OCI-LY3 (cell line): Measurements from ENCODE around the gene MEX3B.

Experiments used
- H2AFZ ChIP-seq: fragments of 200-600, 300-600 bp; shearing (Covaris generic); 2 replicates; pipeline ENCODE4 v1.6.0; 2014; ENCODE audit warnings: antibody characterized with exemption, low read depth, low read length
- H3K27ac ChIP-seq: fragments of 200-600, 300-600 bp; sonication (generic); 2 replicates; pipeline ENCODE4 v1.5.1; 2014; ENCODE audit warnings: mild to moderate bottlenecking, low read length, moderate library complexity, mixed read lengths
- H3K27me3 ChIP-seq: fragments of 200-600, 300-600 bp; sonication (generic); 2 replicates; pipeline ENCODE4 v1.6.1; 2014; ENCODE audit warnings: low read depth, low read length, mixed read lengths
- H3K36me3 ChIP-seq: fragments of 200-600, 300-600 bp; sonication (generic); replicated peaks from 2 replicates; pipeline ENCODE3; 2014; ENCODE audit warnings: low read depth, low read length, mixed read lengths
- H3K4me1 ChIP-seq: fragments of 300-600, 200-600 bp; sonication (generic); 2 replicates; pipeline ENCODE4 v1.6.1; 2014; ENCODE audit warnings: low read length, mixed read lengths
- H3K4me2 ChIP-seq: fragments of 200-600, 300-600 bp; sonication (generic); 2 replicates; pipeline ENCODE4 v1.6.1; 2014; ENCODE audit warnings: low read length, mixed read lengths
- H3K4me3 ChIP-seq: fragments of 300-600, 200-600 bp; sonication (generic); 2 replicates; pipeline ENCODE4 v1.5.1; 2014; ENCODE audit warnings: antibody characterized with exemption, mild to moderate bottlenecking, low read length, moderate library complexity
- H3K79me2 ChIP-seq: fragments of 300-600, 200-600 bp; shearing (Covaris generic); 2 replicates; pipeline ENCODE4 v1.6.1; 2014; ENCODE audit warnings: mild to moderate bottlenecking, low read length, mixed read lengths
- H3K9ac ChIP-seq: fragments of 300-600, 200-600 bp; shearing (Covaris generic); 2 replicates; pipeline ENCODE4 v1.6.0; 2014; ENCODE audit warnings: mild to moderate bottlenecking, low read length, moderate library complexity
- H3K9me3 ChIP-seq: fragments of 200-600, 300-600 bp; shearing (Covaris generic); 2 replicates; pipeline ENCODE4 v1.6.1; 2014; ENCODE audit warnings: low read length, mixed read lengths; ENCODE audit not compliant: insufficient read depth
- H4K20me1 ChIP-seq: fragments of 200-600, 300-600 bp; sonication (generic); 2 replicates; pipeline ENCODE4 v1.6.1; 2016; ENCODE audit warnings: low read length, mixed read lengths; ENCODE audit not compliant: insufficient read depth
- CTCF ChIP-seq: fragments of 200-600, 300-600 bp; sonication (generic); IDR thresholded peaks from 2 replicates; pipeline ENCODE4 v1.5.1; 2014; ENCODE audit warnings: antibody characterized with exemption, low read length, low read depth
- EZH2phosphoT487 ChIP-seq: fragments of 200-600 bp; shearing (Covaris generic); IDR thresholded peaks from 2 replicates; pipeline ENCODE4 v1.6.1; 2018; ENCODE audit warnings: antibody characterized with exemption, mixed run types, low read depth

The MEX3B gene

GRCh38 chr15:82047453-82048400 is 1.9 kb upstream of the MEX3B start:
- Histone ChIP-seq H3K79me2 (no peaks in the 10 kb centered on the region), H3K9me3 (no peaks in the 10 kb centered on the region), H3K4me2 (peak overlapping the region; percentile 75), H3K27me3 (peaks cover 37% of the 10 kb centered on the region), H3K27ac (no peak overlapping the region), H2AFZ (peak overlapping the region; percentile 93), H3K4me3 (peak overlapping the region; percentile 89), H3K36me3 (no peaks in the 10 kb centered on the region), H3K9ac (peak overlapping the region; percentile 22; the same call in 1 of the 2 replicates), H4K20me1 (no peaks in the 10 kb centered on the region), H3K4me1 (peaks cover 4% of the 10 kb centered on the region; the same call in 1 of the 2 replicates)
- TF ChIP-seq EZH2phosphoT487: no peak
- no peak for TF ChIP-seq CTCF

GRCh38 chr15:82046666-82047452 is 1.0 kb upstream of the MEX3B start:
- H3K9ac ChIP-seq: peak overlapping the region; percentile 87
- peak overlapping the region; percentile 75 for H3K4me2 ChIP-seq
- no peaks in the 10 kb centered on the region for H3K36me3 ChIP-seq
- peak; percentile 49 for TF ChIP-seq CTCF
- TF ChIP-seq EZH2phosphoT487: no peak
- peaks cover 4% of the 10 kb centered on the region; the same call in 1 of the 2 replicates for H3K4me1 ChIP-seq
- H3K9me3 ChIP-seq: no peaks in the 10 kb centered on the region
- H4K20me1 ChIP-seq: no peaks in the 10 kb centered on the region
- H3K27me3 ChIP-seq: peaks cover 35% of the 10 kb centered on the region
- peak overlapping the region; percentile 96 for H2AFZ ChIP-seq
- no peaks in the 10 kb centered on the region for H3K79me2 ChIP-seq
- peak overlapping the region; percentile 89 for H3K4me3 ChIP-seq
- H3K27ac ChIP-seq: peak overlapping the region; percentile 70

DNA sequence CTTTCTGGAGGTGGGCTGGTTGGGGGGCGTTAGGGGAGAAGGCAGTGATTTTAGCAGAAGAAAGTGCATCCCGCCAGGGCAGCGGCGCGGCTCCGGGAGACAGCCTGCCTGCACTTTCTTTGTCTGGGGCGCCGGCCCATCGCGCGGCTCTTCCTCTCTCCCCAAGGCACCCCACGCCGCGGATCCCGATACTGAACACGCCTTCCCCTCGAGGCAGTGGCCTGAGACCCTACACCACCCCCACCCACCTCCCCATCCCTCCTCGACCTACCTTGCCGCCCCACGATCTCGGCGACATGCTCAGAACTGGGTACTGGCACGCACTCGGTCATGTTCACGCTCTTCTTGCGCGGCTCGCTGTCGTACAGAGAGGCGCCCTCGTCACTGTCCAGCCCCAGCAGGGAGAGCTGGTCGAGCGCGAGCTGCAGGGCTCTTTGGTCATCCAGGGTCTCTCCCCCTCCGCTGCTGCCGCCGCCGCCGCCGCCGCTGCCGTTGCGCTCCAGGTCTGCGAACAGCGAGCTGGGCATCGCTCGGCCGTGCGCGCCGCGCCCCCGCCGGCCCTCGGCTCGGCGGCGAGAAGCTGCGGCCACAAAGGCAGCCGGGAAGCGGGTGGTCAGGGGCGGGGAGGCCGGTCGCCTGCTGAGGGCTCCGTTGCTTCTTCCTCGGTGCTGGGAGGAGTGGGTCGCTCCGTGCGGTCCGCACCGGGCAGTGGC is 483 bp downstream of the MEX3B start:
- Histone ChIP-seq H3K9ac (peak overlapping the region; percentile 80), H3K27ac (no peak overlapping the region), H3K4me1 (peaks cover 11% of the 10 kb centered on the region), H3K79me2 (no peaks in the 10 kb centered on the region), H3K4me2 (peak overlapping the region; percentile 75), H3K36me3 (no peaks in the 10 kb centered on the region), H2AFZ (peak overlapping the region; percentile 78), H4K20me1 (no peaks in the 10 kb centered on the region), H3K9me3 (no peaks in the 10 kb centered on the region), H3K4me3 (peak overlapping the region; percentile 89), H3K27me3 (peaks cover 25% of the 10 kb centered on the region)
- TF ChIP-seq CTCF: no peak
- TF ChIP-seq EZH2phosphoT487: no peak
